Activated CD4-positive, CD25-positive, alpha-beta regulatory T cell treated with anti-CD3 and anti-CD28 coated beads, Interleukin-2, amount 50 U/mL, for 16 hours (primary cell): ENCODE measurements around the gene SLC19A2.

Experiments used
- DNase-seq: peaks from one replicate; pipeline ENCODE4 v3.0.0-alpha.2; 2020; ENCODE audit warnings: low read depth, low spot score

The SLC19A2 gene

DNA sequence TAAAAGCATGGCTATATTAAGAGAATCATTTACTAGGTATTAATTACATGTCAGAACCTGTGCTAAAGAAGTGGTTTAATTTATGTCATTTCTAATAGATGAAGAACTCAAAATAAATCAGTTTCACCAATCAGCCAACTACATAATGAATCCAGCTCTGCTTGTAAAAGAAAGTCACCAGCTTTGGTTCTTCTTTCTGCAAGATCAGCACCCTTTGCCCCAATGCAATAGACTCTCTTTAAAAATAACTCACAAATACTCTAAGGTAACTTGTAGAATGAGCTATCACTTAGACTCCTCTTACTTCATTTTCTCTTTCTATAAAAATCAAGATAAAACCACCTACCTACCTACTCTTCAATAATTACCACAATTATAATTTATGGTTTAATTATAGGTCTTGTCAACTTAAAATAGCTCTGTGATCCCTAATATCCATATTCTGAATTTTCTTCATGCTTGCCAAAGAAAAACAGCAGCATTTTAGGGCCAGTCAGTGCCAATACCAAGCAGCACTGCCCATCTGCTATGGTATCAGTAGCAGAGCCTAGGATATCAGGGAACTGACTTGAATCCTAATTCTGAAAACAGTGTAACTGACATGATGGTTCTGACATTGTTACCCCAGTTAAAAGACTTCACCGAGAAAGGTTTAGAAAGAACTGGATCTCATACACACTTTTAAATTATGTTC, 11.3 kb downstream of the SLC19A2 start:
- DNase-seq, result no peak

DNA sequence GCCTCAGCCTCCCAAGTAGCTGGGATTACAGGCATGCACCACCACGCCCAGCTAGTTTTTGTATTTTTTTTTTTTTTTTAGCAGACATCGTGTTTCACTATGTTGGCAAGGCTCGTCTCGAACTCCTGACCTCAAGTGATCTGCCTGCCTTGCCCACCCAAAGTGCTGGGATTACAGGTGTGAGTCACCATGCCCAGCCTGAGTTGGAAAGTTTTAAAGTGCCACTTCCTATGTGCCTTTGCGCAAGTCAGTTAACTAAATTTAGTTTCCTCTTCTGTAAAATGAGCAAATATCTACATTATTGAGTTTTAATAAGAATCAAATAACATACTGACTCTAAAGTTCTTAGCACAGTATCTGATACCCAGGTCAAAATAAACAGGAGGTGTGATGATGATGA, 12.4 kb downstream of the SLC19A2 start:
- no peak for DNase-seq

GRCh38 chr1:169472738-169473137, 13.0 kb downstream of the SLC19A2 start:
- no peak for DNase-seq

DNA sequence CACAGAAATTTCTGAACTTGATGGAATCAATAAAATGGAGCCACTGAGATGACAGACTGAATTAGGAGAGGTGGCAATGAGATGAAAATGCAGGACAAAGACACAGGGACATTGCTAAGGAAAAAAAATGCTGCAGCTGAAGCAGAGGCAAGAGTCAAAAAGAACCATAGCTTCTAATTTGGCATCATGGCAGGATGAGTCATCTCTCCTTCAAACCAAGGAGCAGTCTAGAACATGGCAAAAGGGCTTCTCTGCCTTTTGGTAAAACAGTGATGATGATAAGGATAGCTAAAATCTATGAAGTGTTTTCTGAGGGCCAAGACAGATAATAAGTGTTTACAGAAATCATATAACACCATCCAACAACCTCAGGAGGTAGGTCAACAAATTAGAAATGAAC, 16.8 kb downstream of the SLC19A2 start:
- DNase-seq, result no peak

GRCh38 chr1:169466259-169467230, 19.2 kb downstream of the SLC19A2 start:
- DNase-seq, result no peak

- DNase-seq, result no peak
Observed at GRCh38 chr1:169465281-169465680, 20.5 kb downstream of the SLC19A2 start.

DNA sequence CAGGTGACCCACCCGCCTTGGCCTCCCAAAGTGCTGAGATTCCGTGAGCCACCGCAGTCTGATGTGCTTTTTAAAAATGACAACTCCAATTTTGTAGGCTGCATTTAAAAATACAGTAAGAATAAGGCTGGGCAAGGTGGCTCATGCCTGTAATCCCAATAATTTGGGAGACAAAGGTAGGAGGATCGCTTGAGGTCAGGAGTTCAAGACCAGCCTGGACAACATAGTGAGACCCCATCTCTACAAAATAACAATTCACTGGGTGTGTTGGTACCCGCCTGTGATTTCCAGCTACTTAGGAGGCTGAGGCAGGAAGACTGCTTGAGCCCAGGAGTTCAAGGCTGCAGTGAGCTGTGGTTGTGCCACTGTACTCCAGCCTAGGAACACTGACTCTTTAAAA, 23.4 kb downstream of the SLC19A2 start:
- no peak for DNase-seq

- DNase-seq, result no peak
Observed at GRCh38 chr1:169461390-169462000, 24.2 kb downstream of the SLC19A2 start.

GRCh38 chr1:169460191-169460833, 25.4 kb downstream of the SLC19A2 start:
- DNase-seq, result no peak

DNA sequence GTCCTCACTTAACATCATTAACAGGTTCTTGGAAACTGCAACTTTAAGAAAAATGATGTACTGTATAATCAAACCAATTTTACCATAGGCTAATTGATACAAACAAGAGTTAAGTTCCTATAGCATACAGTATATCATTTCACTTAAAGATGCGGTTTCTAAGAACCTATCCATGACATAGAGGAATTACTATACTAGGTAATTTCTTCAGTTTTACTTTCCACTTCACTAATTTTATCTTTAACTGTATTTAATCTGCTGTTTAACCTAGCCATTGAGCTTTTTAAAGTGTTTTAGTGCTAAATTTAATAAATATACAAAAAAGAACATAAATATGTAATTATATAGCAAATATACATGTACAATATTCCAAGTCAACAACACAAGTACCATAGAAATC, 28.3 kb downstream of the SLC19A2 start:
- DNase-seq, result no peak

DNA sequence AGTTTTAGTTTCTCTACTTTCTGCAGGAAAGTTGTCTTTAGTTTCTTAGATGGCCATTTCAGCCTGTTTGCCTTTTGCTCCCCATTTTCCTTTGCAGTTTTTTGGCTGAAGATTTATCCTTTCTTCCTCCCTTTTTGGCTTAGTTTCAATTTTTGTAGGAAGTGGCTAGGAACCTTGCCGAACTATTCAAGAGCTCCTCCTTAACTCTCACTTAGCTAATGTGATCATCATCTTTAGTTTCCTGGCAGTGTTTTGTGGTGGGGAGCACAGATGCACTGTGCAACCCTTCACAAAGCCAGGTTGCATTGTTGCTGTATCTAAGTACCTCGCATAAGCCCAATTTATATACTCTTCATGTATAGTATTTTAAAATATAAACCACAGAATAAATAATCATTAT, 29.7 kb downstream of the SLC19A2 start:
- no peak for DNase-seq

- no peak for DNase-seq
Observed at GRCh38 chr1:169452921-169453320, 32.8 kb downstream of the SLC19A2 start.

- DNase-seq, result no peak
Observed at GRCh38 chr1:169451218-169451824, 34.4 kb downstream of the SLC19A2 start.

DNA sequence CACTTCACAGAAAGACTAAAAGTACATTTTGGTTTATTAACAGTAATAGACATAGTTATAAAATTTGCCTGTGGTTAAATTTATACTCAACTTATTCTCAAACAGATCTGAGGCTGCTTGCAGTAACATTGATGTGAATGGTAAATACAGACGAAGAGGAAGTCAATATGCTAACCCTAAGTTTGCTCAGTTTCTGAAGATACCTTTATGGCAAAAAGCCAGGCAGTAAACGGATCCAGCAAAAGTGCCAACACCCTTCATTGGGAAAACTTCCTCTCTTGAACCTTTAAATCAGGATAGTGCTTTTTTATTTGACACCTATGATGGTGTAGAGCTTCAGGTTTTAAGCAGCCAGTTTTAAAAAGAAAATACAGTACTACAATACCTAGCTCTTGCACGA, 41.8 kb downstream of the SLC19A2 start:
- DNase-seq, result no peak

- DNase-seq, result no peak
Observed at GRCh38 chr1:169427081-169427641, 58.6 kb downstream of the SLC19A2 start, which contains the start of gene CCDC181. CCDC181 (minus strand) TSS chr1:169427474; CDS start chr1:169424927, 2,547 bp downstream.

DNA sequence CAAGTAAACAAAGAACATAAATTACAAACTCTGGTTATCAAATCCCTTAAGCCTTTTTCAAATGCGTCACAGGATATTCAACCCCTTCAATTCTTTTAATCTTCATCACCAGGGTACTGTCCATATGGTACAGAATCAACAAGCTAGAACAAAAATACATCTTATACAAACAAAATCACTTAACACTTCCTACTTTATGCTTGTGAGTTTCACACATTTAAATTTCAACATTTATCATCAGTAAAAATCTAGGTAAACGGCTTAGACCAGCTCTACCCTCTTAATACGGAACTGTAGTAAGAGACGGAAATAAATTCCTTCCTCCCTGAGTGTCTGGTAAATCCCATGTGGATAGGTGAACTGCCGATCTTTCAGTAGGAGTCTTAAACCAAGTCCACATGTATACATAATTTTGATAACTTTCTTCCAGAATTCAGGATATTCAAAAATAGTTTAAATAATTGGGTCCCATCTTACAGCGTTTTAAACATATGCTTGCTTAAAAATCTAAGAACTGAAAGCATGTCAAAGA, 59.5 kb downstream of the SLC19A2 start:
- DNase-seq, result no peak

DNA sequence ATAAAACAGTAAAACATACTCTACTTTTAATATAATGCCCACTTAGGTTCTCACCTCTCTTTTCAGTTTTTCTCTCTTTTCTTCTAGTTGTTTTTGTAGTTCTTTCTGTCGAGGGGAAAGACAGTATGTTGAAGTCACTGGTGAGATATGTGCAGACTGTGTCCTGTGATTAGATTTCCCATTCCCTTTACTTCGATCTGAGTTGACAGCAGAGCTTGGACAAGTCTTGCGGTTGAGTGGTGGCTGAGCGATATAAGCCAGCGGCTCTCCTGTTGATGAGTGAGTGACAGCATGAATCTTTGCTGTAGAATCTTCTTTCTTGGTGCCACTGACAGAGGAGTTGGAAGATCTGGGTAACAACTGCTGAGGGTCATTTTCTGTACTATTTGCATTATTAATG, 64.4 kb downstream of the SLC19A2 start:
- no peak for DNase-seq

GRCh38 chr1:169414952-169415351, 70.8 kb downstream of the SLC19A2 start:
- no peak for DNase-seq
